K562 (cell line): ENCODE data around the gene COL15A1. TPM values are rescaled to one million over a fixed set of nuclear protein-coding genes. Genes with fewer than 3 reads are reported as not detected.
A peak's percentile ranks its signal among the peaks of the same experiment; 100 is the strongest.

Source experiments
- ARID1B ChIP-seq: fragments of 450-650 bp; IDR thresholded peaks from 2 replicates; pipeline ENCODE4 v1.6.1; 2016; ENCODE audit warnings: antibody characterized with exemption, mild to moderate bottlenecking, inconsistent platforms
- ARID3A ChIP-seq: IDR thresholded peaks from 2 replicates; pipeline ENCODE4 v1.6.1; 2012; ENCODE audit warnings: low read depth, low read length, improper control_type of control experiment, borderline replicate concordance
- MLLT1 ChIP-seq, 2 experiments: fragments of 450-650 bp; IDR thresholded peaks; 2 replicates each; pipeline ENCODE4 v1.6.1; 2016
- NRF1 ChIP-seq, 2 experiments: fragments of 450-650 bp; IDR thresholded peaks in 1 of 2; conservative IDR thresholded peaks in 1 of 2; 2 replicates each; pipeline ENCODE4 v1.6.1; 2014; ENCODE audit warnings: mild to moderate bottlenecking in 2 of 2
- TCF3 ChIP-seq: sonication (generic); formaldehyde crosslinking; IDR thresholded peaks from 2 replicates; pipeline ENCODE4 v1.4.0; 2020; ENCODE audit warnings: mild to moderate bottlenecking, missing genetic modification reagents
- VEZF1 ChIP-seq: fragments of 200-800 bp; sonication (Bioruptor generic); IDR thresholded peaks from 2 replicates; pipeline ENCODE4 v1.6.1; 2017; ENCODE audit warnings: missing genetic modification characterization, missing compliant biosample characterization
- ZKSCAN8 ChIP-seq: fragments of 200-800 bp; sonication (Bioruptor generic); IDR thresholded peaks from 2 replicates; pipeline ENCODE4 v1.6.1; 2016; ENCODE audit warnings: missing genetic modification characterization, missing compliant biosample characterization
- ZNF384 ChIP-seq: IDR thresholded peaks from 2 replicates; pipeline ENCODE4 v1.6.1; 2012; ENCODE audit warnings: low read depth, low read length, improper control_type of control experiment
- ZNF583 ChIP-seq: fragments of 250-450 bp; sonication (Bioruptor Pico); IDR thresholded peaks from 2 replicates; pipeline ENCODE4 v1.4.0; 2020
- ZNF740 ChIP-seq, 3 experiments: fragments of 200-800 bp in 1 of 3; sonication (Bioruptor generic) in 1 of 3; sonication (generic) in 1 of 3; formaldehyde crosslinking in 1 of 3; IDR thresholded peaks; 2 replicates each; pipeline versions ENCODE4 v1.6.1 to v1.8.0; 2016 to 2022; ENCODE audit warnings: mild to moderate bottlenecking in 2 of 3, missing compliant biosample characterization in 2 of 3, missing genetic modification characterization in 2 of 3, missing genetic modification reagents in 1 of 3
- polyA plus RNA-seq, 8 experiments: library from polyadenylated mRNA; depleted of rRNA in 4 of 8; stranded (reverse) in 5 of 8; unstranded in 3 of 8; fragments of >200 nt; fragmentation: Nextera tagmentation in 2 of 8; fragmentation: Illumina TruSeq in 1 of 8; extraction: Ambion mirVana in 2 of 8; extraction: Trizol in 1 of 8; gene quantifications; 2 replicates each; pipeline versions ENCODE4 v1.2.1 to v1.2.3, GENCODE V29; 2011 to 2014; ENCODE audit warnings: inconsistent platforms in 1 of 8, missing spikeins in 1 of 8
- total RNA-seq, 7 experiments: library from RNA; depleted of rRNA in 6 of 7; stranded (reverse); fragments of >200 nt in 6 of 7; fragmentation: Illumina TruSeq in 2 of 7; extraction: Trizol in 2 of 7; gene quantifications; 2 replicates each; pipeline versions ENCODE4 v1.2.1 to v1.2.3, GENCODE V29; 2011 to 2021; ENCODE audit warnings: low replicate concordance in 1 of 7
- TF ChIP-seq, protein P1 (sequence below): fragments of 250-450 bp; sonication (Bioruptor Pico); IDR thresholded peaks from 2 replicates; pipeline ENCODE4 v1.8.0; 2022; ENCODE audit warnings: moderate library complexity, mild to moderate bottlenecking, inconsistent platforms

The COL15A1 gene
- total and polyA plus RNA-seq, 9 of the 15 experiments (the other 6 are each of a cell fraction or from before 2014, with no cell fraction given), result 0.46 to 5.1 (median 2.6) TPM

DNA sequence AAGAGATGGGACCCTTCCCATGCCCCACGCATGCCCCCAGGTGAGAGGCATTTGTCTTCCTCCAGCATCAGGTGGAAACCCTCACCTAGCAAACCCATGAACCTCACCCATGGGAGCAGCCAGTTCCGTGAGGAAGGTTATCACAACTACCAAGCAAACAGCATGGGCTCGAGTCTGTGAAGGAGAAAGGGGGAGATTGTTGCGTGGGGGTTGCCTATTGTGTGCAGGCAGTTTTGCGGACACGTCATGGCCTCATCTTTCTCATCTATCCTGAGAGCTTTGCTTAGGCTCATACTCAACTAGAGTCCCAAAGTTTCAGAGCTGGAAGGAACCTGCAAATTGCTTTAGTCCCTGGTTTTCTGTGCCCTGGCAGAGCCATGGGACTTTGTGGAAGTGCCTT lies 87.6 kb downstream of the COL15A1 start (continued):
- TF ChIP-seq ZNF740 (CRISPR knock-in tag; IDR thresholded peaks at IDR 0.05) (no peak), ZNF740 (tag; IDR thresholded peaks at IDR 0.05) (no peak), NRF1 (conservative IDR thresholded peaks at IDR 0.05 in 1 of 2, IDR thresholded peaks at IDR 0.05 in 1 of 2) (peak; percentile 37 to 47; a peak in 3 of 4 replicates), MLLT1 (IDR thresholded peaks at IDR 0.05) (no peak), ARID1B (0 out of 2 replicates have a peak, but pooled peaks have one; percentile 18), VEZF1 (CRISPR knock-in tag) (peak; percentile 65), ZKSCAN8 (CRISPR knock-in tag) (no peak), TCF3 (peak; percentile 48), ZNF384 (no peak), ZNF583 (CRISPR knock-in tag) (no peak), ARID3A (no peak)
- TF ChIP-seq, protein P1, sequence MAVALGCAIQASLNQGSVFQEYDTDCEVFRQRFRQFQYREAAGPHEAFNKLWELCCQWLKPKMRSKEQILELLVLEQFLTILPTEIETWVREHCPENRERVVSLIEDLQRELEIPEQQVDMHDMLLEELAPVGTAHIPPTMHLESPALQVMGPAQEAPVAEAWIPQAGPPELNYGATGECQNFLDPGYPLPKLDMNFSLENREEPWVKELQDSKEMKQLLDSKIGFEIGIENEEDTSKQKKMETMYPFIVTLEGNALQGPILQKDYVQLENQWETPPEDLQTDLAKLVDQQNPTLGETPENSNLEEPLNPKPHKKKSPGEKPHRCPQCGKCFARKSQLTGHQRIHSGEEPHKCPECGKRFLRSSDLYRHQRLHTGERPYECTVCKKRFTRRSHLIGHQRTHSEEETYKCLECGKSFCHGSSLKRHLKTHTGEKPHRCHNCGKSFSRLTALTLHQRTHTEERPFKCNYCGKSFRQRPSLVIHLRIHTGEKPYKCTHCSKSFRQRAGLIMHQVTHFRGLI (CRISPR knock-in tag), result no peak
